ENCODE results near the gene NRDE2.

NRDE2 gene

GRCh38 chr14:90274019-90274418 is 57.7 kb downstream of the NRDE2 start:
- no peak overlapping the region for H3K4me3 ChIP-seq (ENCODE audit: low read length)
- no peak for DNase-seq (ENCODE audit: low read depth)
- peak; percentile 30 for TF ChIP-seq CTCF (conservative IDR thresholded peaks at IDR 0.05; ENCODE audit: low read depth, low read length)

GRCh38 chr14:90273532-90273931 is 58.2 kb downstream of the NRDE2 start:
- DNase-seq (ENCODE audit: low read depth): no peak
- no peak overlapping the region for H3K4me3 ChIP-seq (ENCODE audit: low read length)
- TF ChIP-seq CTCF (conservative IDR thresholded peaks at IDR 0.05; ENCODE audit: low read depth, low read length): no peak

GRCh38 chr14:90272523-90272922 is 59.2 kb downstream of the NRDE2 start:
- DNase-seq (ENCODE audit: low read depth): no peak
- H3K4me3 ChIP-seq (ENCODE audit: low read length): no peak overlapping the region
- no peak for TF ChIP-seq CTCF (conservative IDR thresholded peaks at IDR 0.05; ENCODE audit: low read depth, low read length)

- H3K4me3 ChIP-seq (ENCODE audit: low read length): no peak overlapping the region
- no peak for DNase-seq (ENCODE audit: low read depth)
- no peak for TF ChIP-seq CTCF (conservative IDR thresholded peaks at IDR 0.05; ENCODE audit: low read depth, low read length)
Observed at GRCh38 chr14:90268420-90268819, 63.3 kb downstream of the NRDE2 start.

- no peak for DNase-seq (ENCODE audit: low read depth)
- TF ChIP-seq CTCF (conservative IDR thresholded peaks at IDR 0.05; ENCODE audit: low read depth, low read length): no peak
- no peak overlapping the region for H3K4me3 ChIP-seq (ENCODE audit: low read length)
Observed at GRCh38 chr14:90266441-90267154, 65.1 kb downstream of the NRDE2 start.

GRCh38 chr14:90263748-90264449 is 67.8 kb downstream of the NRDE2 start:
- no peak overlapping the region for H3K4me3 ChIP-seq (ENCODE audit: low read length)
- no peak for TF ChIP-seq CTCF (conservative IDR thresholded peaks at IDR 0.05; ENCODE audit: low read depth, low read length)
- no peak for DNase-seq (ENCODE audit: low read depth)
